Fibroblast of lung (primary cell): Measurements from ENCODE around the gene PRR16. TPM values are rescaled to one million over a fixed set of nuclear protein-coding genes. Genes with fewer than 3 reads are reported as not detected.
A peak's percentile ranks its signal among the peaks of the same experiment; 100 is the strongest.

Experiments used
- DNase-seq, 2 donors: peaks; one replicate each; pipeline versions ENCODE4 v3.0.0 to v3.0.0-alpha.2; 2010; ENCODE audit warnings: low read depth in 2 of 2
- H2AFZ ChIP-seq: 2 replicates; pipeline ENCODE4 v1.5.1; 2012; ENCODE audit warnings: low read length, control low read depth, inconsistent platforms
- H3K27ac ChIP-seq: 2 replicates; pipeline ENCODE4 v1.5.1; 2011; ENCODE audit warnings: low read length, control low read depth; ENCODE audit not compliant: insufficient read depth
- H3K27me3 ChIP-seq: 2 replicates; pipeline ENCODE4 v1.5.1; 2011; ENCODE audit warnings: mild to moderate bottlenecking, low read length; ENCODE audit not compliant: control insufficient read depth, insufficient read depth
- H3K36me3 ChIP-seq: 2 replicates; pipeline ENCODE4 v1.5.1; 2011; ENCODE audit warnings: low read length; ENCODE audit not compliant: control insufficient read depth, insufficient read depth
- H3K4me1 ChIP-seq: 2 replicates; pipeline ENCODE4 v1.5.1; 2011; ENCODE audit warnings: low read length; ENCODE audit not compliant: control insufficient read depth, insufficient read depth; ENCODE audit errors: extremely low read depth
- H3K4me2 ChIP-seq: 2 replicates; pipeline ENCODE4 v1.5.1; 2011; ENCODE audit warnings: low read length, control low read depth; ENCODE audit not compliant: insufficient read depth; ENCODE audit errors: extremely low read depth
- H3K4me3 ChIP-seq, 4 experiments: fragments of 200-600 bp in 1 of 4; sonication (generic) in 1 of 4; replicated peaks in 1 of 4; 2 replicates each; pipeline ENCODE4 v1.5.1; 2011 to 2016; ENCODE audit warnings: low read length in 4 of 4, low read depth in 3 of 4, mild to moderate bottlenecking in 3 of 4, control low read depth in 2 of 4, inconsistent platforms in 1 of 4, mixed read lengths in 1 of 4; ENCODE audit not compliant: insufficient read depth in 1 of 4; ENCODE audit errors: control extremely low read depth in 1 of 4
- H3K79me2 ChIP-seq: 2 replicates; pipeline ENCODE4 v1.5.1; 2012; ENCODE audit warnings: mild to moderate bottlenecking, low read length, inconsistent platforms; ENCODE audit not compliant: control insufficient read depth, insufficient read depth
- H3K9ac ChIP-seq: 2 replicates; pipeline ENCODE4 v1.5.1; 2011; ENCODE audit warnings: mild to moderate bottlenecking, low read length, control low read depth; ENCODE audit not compliant: insufficient read depth
- H3K9me3 ChIP-seq: 2 replicates; pipeline ENCODE4 v1.5.1; 2012; ENCODE audit warnings: low read depth, low read length; ENCODE audit not compliant: control insufficient read depth, insufficient read depth
- H4K20me1 ChIP-seq: 2 replicates; pipeline ENCODE4 v1.5.1; 2011; ENCODE audit warnings: low read length; ENCODE audit not compliant: control insufficient read depth, insufficient read depth; ENCODE audit errors: extremely low read depth
- CTCF ChIP-seq, 2 donors: IDR thresholded peaks in 1 of 2; conservative IDR thresholded peaks in 1 of 2; 1 replicate in 1 of 2; 2 replicates in 1 of 2; pipeline ENCODE4 v1.5.1; 2011 to 2012; ENCODE audit warnings: low read length in 2 of 2, control low read depth in 1 of 2, inconsistent platforms in 1 of 2, low read depth in 1 of 2, mild to moderate bottlenecking in 1 of 2
- EZH2 ChIP-seq: IDR thresholded peaks from 2 replicates; pipeline ENCODE4 v1.5.1; 2012; ENCODE audit warnings: low read length, control low read depth, mild to moderate bottlenecking; ENCODE audit errors: missing control alignments
- polyA plus RNA-seq, 2 donors: library from polyadenylated mRNA; depleted of rRNA in 1 of 2; stranded (reverse) in 1 of 2; unstranded in 1 of 2; fragments of >200 nt; gene quantifications; 2 replicates each; pipeline ENCODE4 v1.2.1, GENCODE V29; 2011 to 2012; ENCODE audit warnings: missing spikeins in 1 of 2
- total RNA-seq: library from RNA; depleted of rRNA; stranded (reverse); fragments of >200 nt; gene quantifications from 2 replicates; pipeline ENCODE4 v1.2.1, GENCODE V29; 2014

Gene PRR16
- total and polyA plus RNA-seq, 2 donors (not counting 1 experiment from before 2014, with no cell fraction given) = 7.3 to 44.6 TPM

- H3K4me3 ChIP-seq = no peak overlapping the region
- H3K4me1 ChIP-seq = no peaks in the 10 kb centered on the region
- H3K79me2 ChIP-seq = peaks cover 9% of the 10 kb centered on the region
- H3K9me3 ChIP-seq = no peaks in the 10 kb centered on the region
- TF ChIP-seq CTCF (conservative IDR thresholded peaks at IDR 0.05 in 1 of 2, IDR thresholded peaks at IDR 0.05 in 1 of 2; ENCODE audit: low read depth in 1 of 2, low read length in 2 of 2) (no peak), EZH2 (no peak)
- H3K27me3 ChIP-seq = no peaks in the 10 kb centered on the region
- H3K27ac ChIP-seq = no peak overlapping the region
- H4K20me1 ChIP-seq = no peaks in the 10 kb centered on the region
- H3K9ac ChIP-seq = no peak overlapping the region
- no peaks in the 10 kb centered on the region for H3K36me3 ChIP-seq
- H2AFZ ChIP-seq = no peak overlapping the region
- no peak overlapping the region for H3K4me2 ChIP-seq
- no peak for DNase-seq
Observed at GRCh38 chr5:120512068-120512467, 48.0 kb downstream of the PRR16 start.

- Histone ChIP-seq H3K27me3 (no peaks in the 10 kb centered on the region), H3K79me2 (peaks cover 9% of the 10 kb centered on the region), H3K4me3 (no peak overlapping the region), H3K36me3 (no peaks in the 10 kb centered on the region), H3K4me2 (no peak overlapping the region), H3K4me1 (no peaks in the 10 kb centered on the region), H2AFZ (no peak overlapping the region), H3K9ac (no peak overlapping the region), H3K9me3 (no peaks in the 10 kb centered on the region), H4K20me1 (no peaks in the 10 kb centered on the region), H3K27ac (no peak overlapping the region)
- DNase-seq = no peak
- TF ChIP-seq EZH2 (no peak), CTCF (conservative IDR thresholded peaks at IDR 0.05 in 1 of 2, IDR thresholded peaks at IDR 0.05 in 1 of 2; ENCODE audit: low read depth in 1 of 2, low read length in 2 of 2) (no peak)
Observed at GRCh38 chr5:120512791-120513650, 48.9 kb downstream of the PRR16 start.

GRCh38 chr5:120516805-120517204 lies 52.7 kb downstream of the PRR16 start:
- Histone ChIP-seq H3K4me1 (no peaks in the 10 kb centered on the region), H3K79me2 (peaks cover 4% of the 10 kb centered on the region), H3K9ac (no peak overlapping the region), H3K36me3 (no peaks in the 10 kb centered on the region), H2AFZ (no peak overlapping the region), H3K4me2 (peak overlapping the region; percentile 15), H3K27me3 (no peaks in the 10 kb centered on the region), H4K20me1 (no peaks in the 10 kb centered on the region), H3K9me3 (no peaks in the 10 kb centered on the region), H3K4me3 (no peak overlapping the region), H3K27ac (no peak overlapping the region)
- peak; percentile 37 to 82 for DNase-seq
- no peak for TF ChIP-seq CTCF (conservative IDR thresholded peaks at IDR 0.05 in 1 of 2, IDR thresholded peaks at IDR 0.05 in 1 of 2; ENCODE audit: low read depth in 1 of 2, low read length in 2 of 2)
- TF ChIP-seq EZH2 = no peak
